Fibroblast of villous mesenchyme (primary cell): ENCODE results near the gene GVQW3. TPM values are rescaled to one million over a fixed set of nuclear protein-coding genes. Genes with fewer than 3 reads are reported as not detected.

Source experiments
- DNase-seq: peaks from one replicate; pipeline ENCODE4 v3.0.0-alpha.2; 2010; ENCODE audit warnings: low read depth
- H3K4me3 ChIP-seq: 2 replicates; pipeline ENCODE4 v1.5.1; 2011; ENCODE audit warnings: low read depth, mild to moderate bottlenecking, low read length
- total RNA-seq: library from RNA; depleted of rRNA; stranded (reverse); fragments of >200 nt; gene quantifications from 2 replicates; pipeline ENCODE4 v1.2.3, GENCODE V29; 2012
- TF ChIP-seq, protein P1 (sequence below): IDR thresholded peaks from 2 replicates; pipeline ENCODE4 v1.5.1; 2012; ENCODE audit warnings: low read depth, mild to moderate bottlenecking, low read length; ENCODE audit not compliant: insufficient read depth

GVQW3 gene
- total RNA-seq, 1 donor = 1.7 TPM

DNA sequence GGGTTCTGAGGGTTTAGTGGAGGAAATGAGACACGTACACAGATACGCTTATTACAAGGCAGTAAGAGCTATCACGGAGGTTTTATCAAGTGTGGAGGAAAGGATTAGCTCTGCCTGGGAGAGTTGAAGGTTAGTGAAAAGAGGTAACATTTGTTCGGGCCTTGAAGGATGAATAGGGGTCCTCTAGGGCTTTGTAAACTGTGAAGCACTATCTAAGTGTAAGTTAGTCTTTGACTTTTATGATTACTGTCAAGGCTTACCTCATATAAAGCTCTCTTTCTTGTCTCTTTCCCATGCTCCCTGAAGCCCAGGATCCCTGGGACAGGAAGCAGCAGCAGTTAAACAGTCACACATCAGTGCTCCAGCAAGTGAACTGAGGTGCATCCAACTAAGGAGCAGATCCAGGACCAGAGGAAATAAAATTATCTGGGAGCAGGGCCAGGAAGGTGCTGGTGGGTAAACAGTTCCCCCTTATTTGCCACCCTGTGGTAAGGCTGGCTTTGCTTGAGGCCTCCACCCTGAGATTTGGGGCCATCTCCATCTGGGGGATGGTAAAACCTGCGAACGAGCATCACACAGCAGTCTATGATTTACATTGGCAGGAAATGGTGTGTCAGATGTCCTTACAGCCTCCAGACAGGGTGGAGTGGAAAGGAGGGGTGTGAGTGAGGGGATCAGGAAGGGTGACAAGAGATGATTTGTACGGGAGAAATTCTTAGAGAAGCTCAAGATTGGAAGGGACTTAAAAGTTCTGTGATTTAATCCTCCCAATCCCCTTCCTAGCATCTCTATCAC, 27.2 kb downstream of the GVQW3 start:
- H3K4me3 ChIP-seq = no peak overlapping the region
- DNase-seq = no peak
- TF ChIP-seq, protein P1, sequence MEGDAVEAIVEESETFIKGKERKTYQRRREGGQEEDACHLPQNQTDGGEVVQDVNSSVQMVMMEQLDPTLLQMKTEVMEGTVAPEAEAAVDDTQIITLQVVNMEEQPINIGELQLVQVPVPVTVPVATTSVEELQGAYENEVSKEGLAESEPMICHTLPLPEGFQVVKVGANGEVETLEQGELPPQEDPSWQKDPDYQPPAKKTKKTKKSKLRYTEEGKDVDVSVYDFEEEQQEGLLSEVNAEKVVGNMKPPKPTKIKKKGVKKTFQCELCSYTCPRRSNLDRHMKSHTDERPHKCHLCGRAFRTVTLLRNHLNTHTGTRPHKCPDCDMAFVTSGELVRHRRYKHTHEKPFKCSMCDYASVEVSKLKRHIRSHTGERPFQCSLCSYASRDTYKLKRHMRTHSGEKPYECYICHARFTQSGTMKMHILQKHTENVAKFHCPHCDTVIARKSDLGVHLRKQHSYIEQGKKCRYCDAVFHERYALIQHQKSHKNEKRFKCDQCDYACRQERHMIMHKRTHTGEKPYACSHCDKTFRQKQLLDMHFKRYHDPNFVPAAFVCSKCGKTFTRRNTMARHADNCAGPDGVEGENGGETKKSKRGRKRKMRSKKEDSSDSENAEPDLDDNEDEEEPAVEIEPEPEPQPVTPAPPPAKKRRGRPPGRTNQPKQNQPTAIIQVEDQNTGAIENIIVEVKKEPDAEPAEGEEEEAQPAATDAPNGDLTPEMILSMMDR = no peak

DNA sequence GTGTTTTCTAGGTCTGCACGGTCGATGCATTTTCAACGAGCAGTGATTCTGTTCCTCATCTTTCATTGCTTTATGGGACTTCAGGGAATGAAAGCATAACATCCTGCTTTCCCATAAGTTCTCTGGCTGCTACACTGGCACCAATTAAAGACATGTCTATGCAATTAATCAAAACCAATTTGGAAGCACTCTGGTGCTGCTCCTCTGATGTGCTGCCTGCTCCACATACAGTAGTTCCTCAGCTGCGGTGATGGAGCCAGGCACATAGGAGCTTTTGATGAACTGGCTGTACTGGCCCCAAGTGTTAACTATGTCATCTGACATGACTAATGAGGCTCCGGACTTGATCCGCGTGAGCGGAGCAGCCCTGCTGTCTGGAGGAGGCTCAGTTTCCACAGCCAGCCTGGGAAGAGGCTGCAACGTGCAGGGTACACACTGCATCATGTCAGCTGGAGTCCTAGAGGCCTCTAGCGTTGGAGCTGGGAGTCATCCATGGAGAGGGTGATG, 29.8 kb downstream of the GVQW3 start:
- no peak overlapping the region for H3K4me3 ChIP-seq
- DNase-seq = peak; percentile 12
- TF ChIP-seq, protein P1 = no peak

DNA sequence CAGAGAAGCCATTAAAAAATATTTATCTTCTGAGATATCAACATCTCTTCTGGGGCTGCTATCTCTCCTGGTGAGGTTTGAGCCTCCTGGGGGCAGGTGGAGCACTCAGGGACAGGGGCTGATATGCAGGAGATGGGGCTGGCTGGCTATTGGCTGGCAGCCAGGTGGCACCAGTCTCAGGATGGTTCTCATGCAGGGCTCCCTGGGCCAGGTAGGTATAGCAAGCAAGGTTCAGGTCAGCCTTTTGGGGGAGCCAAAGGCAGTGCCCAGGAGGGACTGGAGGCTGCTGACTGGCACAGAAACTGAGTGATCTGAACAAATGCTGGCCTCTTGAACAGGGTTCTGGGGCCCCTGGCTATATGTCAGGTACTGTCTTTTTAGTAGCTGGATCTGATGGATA, 34.0 kb downstream of the GVQW3 start:
- DNase-seq = no peak
- TF ChIP-seq, protein P1 = no peak
- no peak overlapping the region for H3K4me3 ChIP-seq

DNA sequence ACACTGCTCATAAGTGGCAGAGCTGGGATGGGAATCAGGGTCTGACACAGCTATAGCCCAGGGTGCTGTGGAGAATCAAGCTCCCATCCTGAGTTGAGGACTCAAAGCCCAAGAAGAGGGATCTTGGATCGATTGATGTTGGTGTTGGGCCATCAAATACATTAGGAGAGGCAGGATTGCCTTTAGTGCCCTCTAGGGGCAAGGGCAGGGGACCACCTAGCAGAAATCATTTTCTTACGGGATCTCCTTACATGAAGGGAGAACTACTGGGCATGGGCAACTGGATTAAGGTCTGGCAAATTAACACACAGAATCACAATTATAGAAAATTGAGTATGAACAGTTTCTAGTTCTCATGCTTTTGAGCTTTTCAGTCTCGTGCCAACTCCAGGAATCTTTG, 38.8 kb downstream of the GVQW3 start:
- DNase-seq = no peak
- TF ChIP-seq, protein P1 = peak; percentile 30

DNA sequence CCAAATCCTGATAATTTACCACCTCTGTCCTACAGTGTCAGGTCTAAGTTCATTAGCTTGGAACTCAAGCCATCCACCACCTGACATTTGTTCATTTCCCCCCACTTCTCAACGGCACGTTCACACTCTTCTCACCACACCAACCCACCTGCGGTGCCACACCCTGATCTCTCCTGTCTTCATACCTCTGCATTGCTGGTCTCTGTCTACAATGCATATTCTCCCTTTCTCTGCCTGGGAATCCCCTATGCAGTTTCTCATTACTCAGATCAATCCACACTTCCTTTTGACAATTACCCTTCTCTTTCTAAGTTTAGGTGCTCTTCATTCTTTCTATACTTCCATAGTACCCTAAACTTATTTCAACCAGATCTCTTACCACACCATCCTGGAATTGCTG, 43.3 kb downstream of the GVQW3 start:
- DNase-seq = no peak
- TF ChIP-seq, protein P1 = no peak

More for the DNA sequence above, 38.8 kb downstream of the GVQW3 start:
- no peak overlapping the region for H3K4me3 ChIP-seq

DNA sequence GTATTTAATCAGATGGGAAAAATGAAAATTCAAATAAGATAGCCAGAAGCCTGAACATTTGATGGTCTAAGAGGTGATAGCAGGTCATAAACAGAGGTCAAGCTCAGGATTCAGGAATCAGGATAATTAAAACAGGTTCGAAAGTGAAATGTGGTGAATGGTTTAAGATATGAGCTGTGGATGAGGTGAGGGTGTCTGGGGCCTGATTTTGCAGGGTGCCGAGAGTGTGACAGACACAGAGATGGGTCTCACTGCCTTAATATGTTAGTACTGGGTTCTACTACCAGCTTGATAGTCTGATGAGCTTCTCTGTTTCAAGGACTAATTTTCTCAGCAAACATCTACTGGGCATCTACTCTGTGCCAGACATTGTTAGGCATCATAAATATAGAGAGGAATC, 43.8 kb downstream of the GVQW3 start:
- TF ChIP-seq, protein P1 = no peak
- DNase-seq = no peak
- H3K4me3 ChIP-seq = no peak overlapping the region

More for the DNA sequence above, 43.3 kb downstream of the GVQW3 start:
- H3K4me3 ChIP-seq = no peak overlapping the region
